Epithelial cell of proximal tubule (primary cell): ENCODE results near the gene NEDD9. TPM values are rescaled to one million over a fixed set of nuclear protein-coding genes. Genes with fewer than 3 reads are reported as not detected.

Experiments used
- DNase-seq: peaks from one replicate; pipeline ENCODE4 v3.0.0-alpha.2; 2011; ENCODE audit warnings: low read depth
- H3K4me3 ChIP-seq: 2 replicates; pipeline ENCODE4 v1.5.1; 2011; ENCODE audit warnings: low read depth, mild to moderate bottlenecking, low read length
- total RNA-seq: library from RNA; depleted of rRNA; stranded (reverse); fragments of >200 nt; gene quantifications from 2 replicates; pipeline ENCODE4 v1.2.3, GENCODE V29; 2015
- TF ChIP-seq, protein P1 (sequence below): conservative IDR thresholded peaks from 2 replicates; pipeline ENCODE4 v1.5.1; 2012; ENCODE audit warnings: low read depth, mild to moderate bottlenecking, low read length

The NEDD9 gene
- total RNA-seq, 1 donor from 2014 or later: 35.1 TPM

DNA sequence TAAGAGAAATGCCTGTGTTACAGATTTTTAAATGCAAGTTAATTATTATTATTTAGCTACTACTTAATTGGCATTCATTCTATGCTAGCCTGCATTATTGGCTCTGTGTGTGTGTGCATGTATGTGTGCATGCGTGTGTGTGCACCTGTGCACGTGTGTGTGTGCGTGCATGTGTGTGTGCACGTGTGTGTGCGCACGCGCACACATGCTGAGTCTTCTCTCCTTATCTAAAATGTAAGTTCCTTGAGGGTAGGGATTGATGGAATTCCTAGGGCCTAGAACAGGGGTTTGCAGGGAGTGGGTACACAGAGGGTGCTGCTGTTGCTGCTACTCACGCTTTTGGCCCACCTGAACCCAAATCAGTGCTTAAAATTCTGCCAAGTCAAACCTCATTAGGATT is 43.8 kb upstream of the NEDD9 start:
- TF ChIP-seq, protein P1, sequence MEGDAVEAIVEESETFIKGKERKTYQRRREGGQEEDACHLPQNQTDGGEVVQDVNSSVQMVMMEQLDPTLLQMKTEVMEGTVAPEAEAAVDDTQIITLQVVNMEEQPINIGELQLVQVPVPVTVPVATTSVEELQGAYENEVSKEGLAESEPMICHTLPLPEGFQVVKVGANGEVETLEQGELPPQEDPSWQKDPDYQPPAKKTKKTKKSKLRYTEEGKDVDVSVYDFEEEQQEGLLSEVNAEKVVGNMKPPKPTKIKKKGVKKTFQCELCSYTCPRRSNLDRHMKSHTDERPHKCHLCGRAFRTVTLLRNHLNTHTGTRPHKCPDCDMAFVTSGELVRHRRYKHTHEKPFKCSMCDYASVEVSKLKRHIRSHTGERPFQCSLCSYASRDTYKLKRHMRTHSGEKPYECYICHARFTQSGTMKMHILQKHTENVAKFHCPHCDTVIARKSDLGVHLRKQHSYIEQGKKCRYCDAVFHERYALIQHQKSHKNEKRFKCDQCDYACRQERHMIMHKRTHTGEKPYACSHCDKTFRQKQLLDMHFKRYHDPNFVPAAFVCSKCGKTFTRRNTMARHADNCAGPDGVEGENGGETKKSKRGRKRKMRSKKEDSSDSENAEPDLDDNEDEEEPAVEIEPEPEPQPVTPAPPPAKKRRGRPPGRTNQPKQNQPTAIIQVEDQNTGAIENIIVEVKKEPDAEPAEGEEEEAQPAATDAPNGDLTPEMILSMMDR: no peak
- DNase-seq: no peak
- no peak overlapping the region for H3K4me3 ChIP-seq

GRCh38 chr6:11275598-11275997 is 43.1 kb upstream of the NEDD9 start:
- peak; percentile 93 for DNase-seq
- H3K4me3 ChIP-seq: no peak overlapping the region

GRCh38 chr6:11273406-11274065 is 41.1 kb upstream of the NEDD9 start:
- no peak for DNase-seq
- TF ChIP-seq, protein P1: no peak
- H3K4me3 ChIP-seq: no peak overlapping the region

More at GRCh38 chr6:11275598-11275997, 43.1 kb upstream of the NEDD9 start:
- TF ChIP-seq, protein P1: no peak

- no peak for DNase-seq
- no peak overlapping the region for H3K4me3 ChIP-seq
- TF ChIP-seq, protein P1: no peak
Measured at GRCh38 chr6:11272491-11273192, 40.2 kb upstream of the NEDD9 start.

DNA sequence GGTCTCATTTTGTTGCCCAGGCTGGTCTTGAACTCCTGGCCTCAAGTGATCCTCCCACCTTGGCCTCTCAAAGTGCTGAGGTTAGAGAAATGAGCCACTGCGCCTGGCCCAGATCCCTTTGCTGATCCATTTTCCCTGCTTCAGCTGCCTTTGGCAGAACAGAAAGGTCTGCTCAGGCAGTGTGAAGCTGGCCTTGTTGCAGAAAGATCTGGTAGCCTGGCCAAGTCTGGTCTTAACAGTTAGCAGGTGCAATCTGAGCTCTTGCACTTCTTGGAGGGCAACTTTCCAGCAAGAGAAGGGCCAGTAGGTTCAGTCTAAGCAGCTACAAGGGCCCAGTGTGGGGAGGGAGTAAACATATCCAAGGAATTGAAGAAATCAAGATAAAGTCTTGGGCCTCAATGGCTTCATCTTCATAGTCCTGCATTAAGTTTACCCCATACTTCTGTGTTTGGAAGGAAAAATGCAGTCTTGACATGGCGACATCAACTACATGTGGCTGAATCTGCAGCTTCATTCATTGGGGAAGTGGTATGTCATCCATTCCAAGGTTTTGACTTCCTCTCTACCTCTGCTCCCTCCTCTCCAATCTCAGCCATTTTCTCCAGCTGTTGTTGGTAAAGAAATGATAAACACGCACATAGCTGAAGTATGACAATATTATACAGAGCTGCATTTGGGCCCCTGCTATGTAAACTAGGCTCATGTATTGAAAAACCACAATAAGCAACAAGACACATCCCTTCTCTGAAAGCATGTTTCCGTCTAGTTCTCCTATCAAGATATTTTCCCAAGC is 39.0 kb upstream of the NEDD9 start:
- DNase-seq: no peak
- H3K4me3 ChIP-seq: no peak overlapping the region
- TF ChIP-seq, protein P1: no peak

DNA sequence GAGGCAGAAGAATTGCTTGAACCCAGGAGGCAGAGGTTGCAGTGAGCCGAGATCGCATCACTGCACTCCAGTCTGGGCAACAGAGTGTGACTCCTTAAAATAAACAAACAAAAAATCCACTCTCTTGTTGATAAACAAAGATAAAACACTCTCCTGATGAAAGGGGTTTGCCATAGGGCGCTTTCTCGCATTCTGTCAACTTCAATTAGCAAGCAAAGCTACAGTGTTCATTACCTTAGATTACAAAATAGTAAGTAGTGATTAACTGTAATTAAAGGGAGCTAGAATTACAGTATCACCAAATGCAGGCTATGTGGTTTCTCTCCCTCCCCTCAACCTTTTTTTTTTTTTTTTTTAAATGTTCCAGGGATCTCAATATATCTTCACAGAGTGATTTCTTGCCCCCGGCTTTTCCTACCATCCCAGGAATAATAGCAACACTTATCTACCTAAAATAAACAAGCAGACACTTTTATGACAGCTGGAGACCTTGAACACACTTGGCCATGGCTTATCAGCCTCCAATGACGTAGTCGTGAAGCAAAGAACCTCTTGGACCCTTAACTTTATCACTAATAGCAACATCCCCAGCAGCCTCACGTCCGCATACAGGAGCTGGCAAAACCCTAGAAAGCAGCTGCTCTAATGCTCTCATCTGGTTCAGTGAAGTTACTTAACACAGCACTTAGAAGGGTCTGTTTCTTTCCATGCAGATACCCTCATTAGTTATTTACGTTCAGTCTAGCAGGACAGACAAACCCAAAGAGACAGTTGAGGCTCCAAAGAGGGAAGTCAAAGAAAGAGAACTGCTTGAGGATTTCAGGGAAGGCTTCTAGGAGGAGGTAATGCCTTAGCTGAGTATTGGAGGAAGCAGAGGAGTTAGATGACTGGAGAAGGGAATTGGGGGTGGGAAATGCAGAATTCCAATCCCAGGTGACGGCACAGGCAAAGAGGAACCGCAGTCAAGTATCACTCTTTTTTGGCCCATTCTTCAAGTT is 37.9 kb upstream of the NEDD9 start:
- DNase-seq: no peak
- H3K4me3 ChIP-seq: no peak overlapping the region
- TF ChIP-seq, protein P1: no peak
